ENCODE measurements around the gene MED13L.

GRCh38 chr12:116206828-116207227 is 70.7 kb downstream of the MED13L start:
- TF ChIP-seq CTCF (conservative IDR thresholded peaks at IDR 0.05; ENCODE audit: low read depth, low read length), result no peak
- TF ChIP-seq EZH2 (IDR thresholded peaks at IDR 0.05; ENCODE audit: borderline replicate concordance, low read depth, low read length, poor library complexity, severe bottlenecking), result no peak

All from A673 (cell line).